NK-92 (cell line): ENCODE data around the gene C1QC.

Experiments used
- DNase-seq: peaks from one replicate; lab custom pipeline; 2025; ENCODE audit not compliant: unreplicated experiment; lab: John Stamatoyannopoulos, UW

The C1QC gene

DNA sequence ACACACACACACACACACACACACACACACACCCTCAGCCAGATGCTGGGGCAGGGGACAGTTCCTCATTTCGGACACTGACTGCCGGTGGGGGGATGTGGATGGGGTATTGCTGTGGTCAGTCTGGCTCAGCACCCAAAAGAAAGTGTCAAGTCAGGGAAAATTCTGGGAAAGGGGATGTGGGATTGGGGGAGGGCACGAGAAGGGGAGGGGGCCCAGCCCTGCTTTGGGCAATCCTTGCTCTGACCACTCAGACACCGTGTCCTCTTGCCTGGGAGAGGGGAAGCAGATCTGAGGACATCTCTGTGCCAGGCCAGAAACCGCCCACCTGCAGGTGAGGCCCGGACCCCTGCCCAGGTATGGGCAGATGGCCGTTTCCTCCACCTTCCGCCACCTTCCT is at the start of gene C1QC:
Gene C1QC (plus strand): TSS at position 253 of the 400 bp plus-strand sequence. CDS start 391 bp downstream, outside the sequence.
- DNase-seq = no peak

DNA sequence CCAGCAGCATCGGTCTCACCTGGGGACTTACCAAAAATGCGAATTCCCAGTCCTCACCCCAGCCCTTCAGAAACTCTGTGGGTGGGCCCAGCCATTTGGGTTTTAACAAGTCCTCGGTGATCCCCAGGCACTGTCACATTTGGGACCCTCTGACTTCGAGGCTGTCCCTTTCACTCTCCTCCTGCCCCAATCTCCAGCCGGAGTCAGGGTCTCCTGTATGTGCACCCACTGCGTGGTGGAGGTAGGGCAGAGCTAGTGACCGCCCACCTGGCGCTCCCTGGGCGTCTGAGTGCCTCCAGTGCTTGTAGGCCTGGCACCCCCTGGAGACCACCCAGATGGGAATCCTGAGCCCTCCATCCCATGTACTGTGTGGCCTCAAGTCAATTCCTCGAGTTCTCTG is 49.0 kb upstream of the C1QC start:
- no peak for DNase-seq

DNA sequence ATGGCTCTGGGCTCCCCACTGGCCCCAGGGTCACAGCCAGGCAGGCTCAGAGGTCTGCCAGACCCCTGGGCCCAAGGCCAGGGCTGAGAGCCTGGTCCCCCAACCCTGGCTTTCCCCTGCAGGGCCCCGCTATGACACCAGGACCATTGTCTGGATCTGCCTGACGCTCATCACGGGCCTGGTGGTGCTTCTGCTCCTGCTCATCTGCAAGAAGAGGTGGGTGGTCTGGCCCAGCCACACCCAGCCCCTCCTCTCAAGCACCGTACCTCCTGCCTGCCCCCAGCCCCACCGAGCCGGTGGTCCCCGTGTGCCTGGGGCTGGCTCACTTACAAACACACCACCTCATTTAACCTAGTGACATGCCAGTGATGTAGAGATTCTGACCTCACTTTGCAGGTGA is 48.3 kb upstream of the C1QC start:
- DNase-seq = no peak

DNA sequence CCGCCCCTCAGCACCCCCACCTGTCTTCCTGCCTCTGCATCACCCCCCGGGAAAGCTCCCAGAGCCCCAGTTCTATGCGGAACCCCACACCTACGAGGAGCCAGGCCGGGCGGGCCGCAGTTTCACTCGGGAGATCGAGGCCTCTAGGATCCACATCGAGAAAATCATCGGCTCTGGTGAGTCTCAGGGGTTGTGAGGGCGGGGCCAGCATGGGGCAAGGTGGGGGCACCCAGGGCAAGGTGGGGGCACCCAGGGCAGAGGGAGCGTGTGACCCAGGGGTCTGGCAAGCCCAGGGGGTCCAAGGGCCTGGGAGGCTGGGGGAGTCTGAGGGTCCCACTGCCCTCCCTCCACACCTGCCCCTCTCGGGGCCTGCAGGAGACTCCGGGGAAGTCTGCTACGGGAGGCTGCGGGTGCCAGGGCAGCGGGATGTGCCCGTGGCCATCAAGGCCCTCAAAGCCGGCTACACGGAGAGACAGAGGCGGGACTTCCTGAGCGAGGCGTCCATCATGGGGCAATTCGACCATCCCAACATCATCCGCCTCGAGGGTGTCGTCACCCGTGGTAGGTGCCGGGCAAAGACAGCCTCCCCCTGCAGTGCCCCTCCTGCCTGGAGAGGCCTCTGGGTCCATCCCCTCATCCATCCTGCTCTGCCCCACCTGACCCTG is 46.0 kb upstream of the C1QC start:
- no peak for DNase-seq

DNA sequence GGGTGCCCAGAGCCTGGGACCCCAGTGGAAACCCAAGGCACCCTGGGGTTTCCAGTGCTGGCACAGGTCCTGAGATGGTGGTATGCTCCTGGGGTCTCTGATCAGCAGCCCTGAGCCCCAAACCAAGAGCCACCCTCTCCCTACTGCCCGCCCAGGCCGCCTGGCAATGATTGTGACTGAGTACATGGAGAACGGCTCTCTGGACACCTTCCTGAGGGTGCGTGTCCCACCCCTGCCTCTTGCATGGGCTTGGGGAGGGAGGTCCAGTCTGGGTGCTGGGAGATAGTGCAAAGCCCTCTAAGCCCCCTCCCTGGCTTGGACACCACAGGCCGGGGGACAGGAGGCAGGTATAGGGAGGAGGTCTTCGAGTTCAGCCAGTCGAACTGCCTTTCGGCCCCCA is 45.4 kb upstream of the C1QC start:
- DNase-seq = no peak

DNA sequence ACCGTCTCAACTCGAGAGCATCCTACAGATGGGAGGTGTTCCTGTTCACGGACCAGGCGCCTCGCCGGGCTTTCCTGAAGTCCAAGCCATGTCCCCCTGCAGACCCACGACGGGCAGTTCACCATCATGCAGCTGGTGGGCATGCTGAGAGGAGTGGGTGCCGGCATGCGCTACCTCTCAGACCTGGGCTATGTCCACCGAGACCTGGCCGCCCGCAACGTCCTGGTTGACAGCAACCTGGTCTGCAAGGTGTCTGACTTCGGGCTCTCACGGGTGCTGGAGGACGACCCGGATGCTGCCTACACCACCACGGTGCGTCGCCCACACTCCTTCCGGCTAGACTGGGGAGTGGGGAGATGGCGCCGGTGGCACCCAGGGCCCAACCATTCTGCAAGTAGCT is 44.7 kb upstream of the C1QC start:
- DNase-seq = no peak

DNA sequence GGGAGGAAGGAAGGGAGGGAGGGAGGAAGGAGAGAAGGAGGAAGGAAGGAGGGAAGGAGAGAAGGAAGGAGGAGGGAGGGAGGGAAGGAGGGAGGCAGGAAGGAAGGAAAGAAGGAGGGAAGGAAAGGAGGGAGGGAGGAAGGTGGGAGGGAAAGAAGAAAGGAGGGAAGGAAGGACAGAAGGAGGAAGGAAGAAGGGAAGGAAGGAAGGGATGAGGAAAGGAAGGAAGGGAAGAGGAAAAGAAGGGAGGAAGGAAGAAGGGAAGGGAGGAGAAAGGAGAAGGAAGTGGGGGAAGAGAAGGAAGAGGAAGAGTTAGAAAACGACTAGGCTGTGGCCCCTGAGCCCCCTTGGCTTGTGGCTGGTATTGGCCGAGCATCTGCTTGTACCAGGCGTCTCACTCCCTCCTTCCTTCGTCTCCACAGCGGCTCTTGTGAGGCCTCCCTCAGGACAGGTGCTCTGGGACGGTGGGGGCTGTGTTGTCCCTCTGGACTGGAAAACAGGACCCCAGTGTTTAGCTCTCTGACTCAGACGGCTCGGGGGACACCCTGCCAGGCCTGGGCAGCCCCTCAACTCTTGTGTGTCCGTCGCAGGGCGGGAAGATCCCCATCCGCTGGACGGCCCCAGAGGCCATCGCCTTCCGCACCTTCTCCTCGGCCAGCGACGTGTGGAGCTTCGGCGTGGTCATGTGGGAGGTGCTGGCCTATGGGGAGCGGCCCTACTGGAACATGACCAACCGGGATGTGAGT is 43.2 kb upstream of the C1QC start:
- no peak for DNase-seq

DNA sequence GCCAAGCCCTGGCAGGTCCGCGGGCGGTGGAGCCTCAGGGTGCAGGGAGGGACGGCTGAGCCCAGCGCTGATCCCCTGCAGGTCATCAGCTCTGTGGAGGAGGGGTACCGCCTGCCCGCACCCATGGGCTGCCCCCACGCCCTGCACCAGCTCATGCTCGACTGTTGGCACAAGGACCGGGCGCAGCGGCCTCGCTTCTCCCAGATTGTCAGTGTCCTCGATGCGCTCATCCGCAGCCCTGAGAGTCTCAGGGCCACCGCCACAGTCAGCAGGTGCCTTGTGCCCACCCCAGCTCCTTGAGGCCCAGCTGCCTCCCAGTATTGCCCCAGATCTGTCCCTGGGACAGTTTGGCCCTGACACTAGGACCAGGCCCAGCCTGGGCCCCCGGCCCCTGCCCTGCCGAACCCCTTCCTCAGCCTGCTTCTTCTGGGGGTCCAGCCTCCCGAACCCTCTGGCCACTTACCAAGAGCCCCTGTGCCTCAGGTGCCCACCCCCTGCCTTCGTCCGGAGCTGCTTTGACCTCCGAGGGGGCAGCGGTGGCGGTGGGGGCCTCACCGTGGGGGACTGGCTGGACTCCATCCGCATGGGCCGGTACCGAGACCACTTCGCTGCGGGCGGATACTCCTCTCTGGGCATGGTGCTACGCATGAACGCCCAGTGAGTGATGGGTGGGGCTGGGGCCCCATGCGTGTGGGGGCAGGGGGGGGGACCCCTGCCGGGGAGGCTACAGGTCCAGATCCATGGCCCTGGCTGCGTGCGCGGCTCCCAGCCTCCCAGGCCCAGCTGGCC is 42.4 kb upstream of the C1QC start:
- DNase-seq = no peak

DNA sequence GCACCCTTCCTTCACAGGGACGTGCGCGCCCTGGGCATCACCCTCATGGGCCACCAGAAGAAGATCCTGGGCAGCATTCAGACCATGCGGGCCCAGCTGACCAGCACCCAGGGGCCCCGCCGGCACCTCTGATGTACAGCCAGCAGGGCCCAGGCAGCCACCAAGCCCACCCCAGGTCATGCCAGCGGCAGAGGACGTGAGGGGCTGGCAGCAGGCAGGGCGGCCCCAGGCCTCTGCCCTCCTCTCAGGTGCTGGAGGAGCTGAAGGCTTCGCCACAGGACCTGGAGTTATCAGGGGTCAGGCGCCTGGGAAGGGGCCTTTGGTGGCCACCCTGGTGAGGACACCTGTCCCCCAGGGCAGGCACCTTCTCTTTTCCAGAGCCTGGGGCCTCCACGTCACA is 41.8 kb upstream of the C1QC start:
- DNase-seq = no peak

DNA sequence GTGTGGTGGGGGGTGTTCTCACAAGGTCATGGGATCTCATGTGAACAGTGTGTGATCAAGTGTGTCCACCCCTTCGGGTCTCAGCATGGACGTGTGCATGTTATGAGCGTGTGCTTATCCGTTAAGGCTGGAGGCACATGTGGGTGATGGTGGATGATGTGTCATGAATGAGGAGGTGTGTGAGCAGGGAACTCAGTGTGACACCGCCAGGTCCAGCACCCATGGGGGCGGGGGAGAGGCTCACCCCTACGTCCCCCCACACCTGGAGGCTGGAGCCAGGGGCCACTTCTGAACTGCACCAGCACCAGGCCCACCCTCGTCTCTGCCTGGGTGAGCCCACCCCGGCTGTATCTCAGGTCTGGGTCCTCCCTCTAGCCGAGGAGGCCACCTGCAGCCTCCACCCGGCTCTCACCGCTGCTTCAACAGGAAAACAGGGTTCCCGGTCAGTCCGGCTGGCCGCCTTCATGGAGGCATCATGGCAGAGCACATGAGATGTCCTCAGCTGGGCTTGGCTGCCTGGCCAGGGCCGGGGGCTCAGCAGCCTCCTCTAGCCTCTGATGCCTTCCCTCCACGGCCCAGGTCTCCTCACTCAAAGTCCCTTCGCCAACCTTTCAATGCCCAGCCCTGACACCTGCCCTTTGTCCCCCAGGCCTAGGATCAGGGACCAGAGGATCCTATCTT is 41.2 kb upstream of the C1QC start:
- DNase-seq = no peak

DNA sequence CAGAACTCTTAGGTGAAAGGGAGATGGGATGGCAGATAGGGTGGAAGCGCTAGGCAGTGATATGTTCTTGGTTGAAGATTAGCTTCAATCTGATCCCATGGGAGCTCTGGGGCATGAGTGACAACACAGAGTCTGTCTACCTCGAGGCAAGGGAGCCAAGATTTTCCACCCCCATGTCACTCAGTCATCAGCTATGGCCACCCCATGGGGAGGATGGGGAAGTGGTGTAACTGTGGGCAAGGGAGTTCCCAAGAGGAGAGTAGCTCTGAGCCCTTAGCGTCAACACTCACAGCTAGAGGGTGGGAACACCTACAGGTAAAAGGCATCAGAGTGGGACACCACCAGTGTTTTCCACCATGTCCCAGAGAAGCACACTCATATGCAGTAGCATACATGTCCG is 37.3 kb upstream of the C1QC start:
- no peak for DNase-seq

DNA sequence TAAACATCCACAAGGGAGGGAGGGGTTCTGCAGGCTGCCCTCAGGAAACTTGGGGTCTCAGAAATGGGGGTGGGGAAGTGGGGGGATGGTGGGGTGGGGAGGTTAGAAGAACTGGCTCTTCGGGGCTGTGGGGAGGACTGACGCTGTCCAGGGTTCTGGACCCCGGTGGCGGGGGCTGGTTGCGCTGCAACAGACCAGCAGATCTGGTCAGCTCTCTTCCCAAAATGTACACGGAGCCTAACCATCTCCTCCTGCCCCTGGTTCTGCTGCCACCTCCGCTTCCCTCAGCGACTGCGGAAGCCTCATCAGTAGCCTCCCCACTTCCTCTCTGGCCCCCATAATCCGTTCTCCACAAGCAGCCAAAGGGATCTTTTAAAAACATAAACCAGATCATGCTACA is 36.3 kb upstream of the C1QC start:
- DNase-seq = no peak

DNA sequence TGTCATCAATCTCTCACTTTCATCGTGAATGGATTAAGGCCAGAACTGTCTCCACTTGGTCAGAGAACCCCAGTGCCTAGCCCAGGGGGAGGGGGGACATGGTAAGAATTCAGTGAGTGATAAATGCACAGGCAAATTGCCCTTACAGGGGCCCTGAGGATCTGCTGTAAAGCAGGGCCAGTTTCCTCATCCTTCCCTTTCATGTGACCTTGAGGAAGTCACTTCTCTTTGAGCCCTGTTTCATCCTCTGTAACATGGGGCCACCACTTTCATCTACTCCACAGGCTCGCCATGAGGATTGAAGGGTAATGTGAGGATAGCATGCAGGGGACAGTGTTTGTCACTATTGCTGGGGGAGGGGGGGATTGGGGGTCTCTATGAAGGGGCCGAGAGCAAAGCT is 35.1 kb upstream of the C1QC start:
- no peak for DNase-seq

DNA sequence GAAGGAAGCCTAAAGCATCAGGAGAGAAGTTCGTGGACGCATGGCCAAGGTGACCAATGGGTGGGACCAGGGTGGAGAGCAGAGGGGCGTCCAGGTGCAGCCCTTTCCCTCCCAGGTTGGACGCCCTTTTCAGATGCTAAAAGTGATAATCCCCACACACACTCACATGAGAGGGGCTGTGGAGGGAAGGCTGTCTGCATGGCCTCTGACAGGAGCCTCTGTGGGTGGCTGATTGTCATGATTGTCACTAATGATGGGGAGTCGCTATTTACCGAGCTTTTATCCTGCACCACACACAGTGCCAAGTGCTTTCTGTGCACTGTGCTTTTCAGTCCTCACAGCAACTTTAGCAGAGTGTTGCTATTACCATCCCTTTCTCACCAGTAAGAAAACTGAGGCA is 34.1 kb upstream of the C1QC start:
- no peak for DNase-seq

DNA sequence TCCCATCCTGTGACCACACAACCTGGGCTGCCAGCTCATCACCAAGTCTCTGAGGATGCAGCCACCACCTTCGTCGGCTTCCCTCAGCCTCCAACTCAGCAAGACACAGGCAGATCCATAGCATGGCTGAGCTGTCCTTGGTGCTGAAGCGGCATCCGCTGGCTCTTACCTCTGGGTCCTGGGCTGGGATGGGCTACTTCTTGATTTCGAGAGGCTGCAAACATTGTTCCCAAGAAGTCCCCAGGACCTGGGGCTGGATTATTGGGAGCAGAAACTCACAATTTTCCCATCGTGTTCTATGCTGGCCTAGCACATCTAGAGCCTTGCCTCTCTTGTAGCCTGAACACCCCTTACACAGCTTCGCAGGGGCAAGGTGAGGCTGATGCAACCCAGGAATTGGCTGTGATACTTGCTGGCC is 31.9 kb upstream of the C1QC start:
- no peak for DNase-seq

DNA sequence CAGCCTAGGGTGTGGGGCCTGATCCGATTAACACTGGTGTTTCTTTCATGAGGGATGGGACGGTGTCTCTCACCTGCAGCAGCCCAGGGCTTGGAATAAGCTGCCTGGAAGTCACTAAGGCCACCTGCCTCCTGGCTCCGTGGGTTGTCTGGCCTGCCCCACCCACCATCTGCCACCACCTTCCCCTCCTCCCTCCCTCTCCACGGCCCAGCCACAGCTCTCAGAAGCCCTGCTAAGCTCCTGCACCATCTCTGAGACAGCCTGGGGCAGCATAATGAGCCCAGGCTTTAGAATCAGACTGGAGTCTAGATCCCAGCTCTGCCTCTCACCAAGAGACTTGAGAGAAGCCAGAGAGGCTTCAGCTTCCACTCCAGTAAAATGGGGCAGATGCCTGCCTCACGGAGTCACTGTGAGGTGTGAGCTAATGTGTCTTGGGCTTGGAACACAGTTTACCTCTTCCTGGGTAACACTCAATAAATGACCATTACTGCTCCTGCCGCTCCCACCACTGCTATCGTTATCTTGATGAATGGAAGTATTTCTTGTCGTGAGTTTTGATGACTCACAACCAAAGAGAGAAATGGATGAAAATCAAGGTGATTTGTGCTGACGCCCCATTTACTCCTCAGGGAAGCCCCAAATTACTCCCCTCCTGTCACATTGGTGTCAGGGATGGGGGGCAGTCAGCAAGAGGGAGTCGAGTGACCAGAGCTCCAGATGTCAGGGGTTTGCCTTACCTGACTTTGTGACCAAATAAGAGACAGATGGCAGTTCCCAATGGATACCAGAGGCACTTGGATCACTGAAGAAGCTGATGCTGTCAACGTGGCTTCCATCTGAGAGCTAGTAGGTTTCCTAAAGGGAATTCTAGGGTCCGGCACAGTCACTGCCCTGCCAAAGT is 30.5 kb upstream of the C1QC start:
- DNase-seq = no peak

DNA sequence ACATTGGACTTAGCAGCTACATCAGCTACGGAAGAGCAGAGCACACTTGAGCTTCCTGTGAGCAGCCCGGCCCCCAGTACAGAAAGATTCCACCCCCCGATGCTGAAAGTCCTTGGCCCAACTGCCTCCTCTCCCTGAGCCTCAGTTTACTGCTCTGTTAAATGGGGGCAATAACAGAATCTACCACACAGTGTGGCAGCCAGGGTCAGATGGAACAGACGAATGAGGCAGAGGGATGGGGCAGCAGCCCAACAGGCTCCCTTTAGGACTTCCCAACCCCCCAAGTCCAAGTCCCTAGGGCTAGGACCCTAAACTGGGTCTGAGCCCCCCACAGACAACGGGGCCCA is 29.9 kb upstream of the C1QC start:
- DNase-seq = no peak

DNA sequence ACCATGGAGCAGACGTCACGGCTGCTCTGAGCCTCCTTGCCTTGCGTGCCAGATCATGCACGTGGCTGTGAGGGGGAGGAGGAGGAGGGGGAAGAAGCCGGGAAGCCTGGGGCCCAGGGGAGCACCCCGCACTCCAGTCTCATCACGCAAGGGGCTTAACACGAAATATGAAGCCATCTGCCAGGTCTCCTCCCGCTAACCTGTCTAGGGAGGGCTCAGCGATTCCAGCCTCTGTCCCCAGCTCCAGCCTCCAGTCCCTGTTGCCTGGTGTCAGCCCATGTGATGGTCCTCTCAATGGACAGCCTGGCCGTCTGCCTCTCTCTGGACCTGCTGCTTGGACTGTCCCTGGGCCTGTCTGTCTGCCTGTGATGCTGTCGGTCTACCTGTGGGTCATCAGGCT is 29.5 kb upstream of the C1QC start:
- no peak for DNase-seq

DNA sequence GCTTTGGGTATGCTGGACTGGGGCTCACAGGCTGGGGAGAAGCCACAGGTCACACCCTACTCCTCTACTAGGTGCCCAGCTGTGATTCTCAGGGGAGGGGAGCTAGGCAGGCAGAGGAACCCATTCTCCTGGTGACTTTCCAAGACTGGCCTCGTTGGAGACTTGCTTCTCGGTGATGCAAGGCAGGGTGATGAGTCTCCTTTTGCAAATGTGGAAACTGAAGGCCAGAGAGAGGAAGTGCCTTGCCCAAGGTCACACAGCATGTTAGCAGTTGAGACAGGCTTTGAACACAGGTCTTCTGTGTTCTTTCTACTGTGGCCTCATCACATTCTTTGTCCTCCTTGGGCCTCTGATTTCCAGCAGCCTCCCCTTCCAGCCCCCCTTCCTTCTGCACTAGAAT is 27.5 kb upstream of the C1QC start:
- DNase-seq = no peak

DNA sequence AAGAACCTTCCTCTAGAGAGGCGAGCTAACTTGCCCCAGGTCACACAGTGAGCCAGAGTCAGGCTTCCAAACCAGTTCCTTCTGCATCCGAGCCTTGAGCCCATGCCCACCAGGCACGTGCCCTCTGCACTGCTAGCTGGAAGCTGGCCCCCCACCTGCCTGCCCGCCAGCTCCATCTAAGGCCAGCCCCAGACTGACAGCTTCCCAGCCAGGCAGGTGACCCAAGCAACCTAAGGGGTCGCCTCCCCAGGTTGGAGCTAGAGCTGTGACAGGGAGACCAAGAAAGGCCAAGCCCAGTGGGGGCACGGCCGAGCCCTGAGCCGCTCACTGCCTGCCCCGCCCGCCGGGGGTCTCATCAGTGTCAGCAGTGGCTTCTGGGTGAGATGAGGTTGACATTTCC is 26.9 kb upstream of the C1QC start:
- DNase-seq = no peak

DNA sequence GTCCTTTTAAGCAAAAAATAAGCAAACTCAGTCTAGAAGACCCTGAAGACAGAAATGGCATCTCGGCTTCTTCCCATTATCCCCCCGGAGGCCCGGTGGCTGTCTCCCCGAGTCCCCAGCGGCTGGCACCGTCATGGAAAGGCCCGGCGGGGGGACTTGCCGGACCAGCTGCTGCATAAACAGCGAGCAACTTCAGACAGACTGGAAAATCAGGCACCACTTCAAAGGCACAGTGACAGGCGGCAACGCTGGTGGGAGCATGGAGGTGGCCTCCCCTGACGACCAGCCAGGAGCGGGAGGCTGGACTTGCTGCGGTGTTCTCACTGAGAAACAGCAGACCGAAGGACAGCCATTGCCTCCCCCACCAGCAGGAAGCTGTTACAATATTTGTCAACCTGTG is 25.4 kb upstream of the C1QC start:
- no peak for DNase-seq
